HepG2 (cell line): ENCODE results near the gene ABCA2. TPM values are rescaled to one million over a fixed set of nuclear protein-coding genes. Genes with fewer than 3 reads are reported as not detected.

Experiments
- AHR ChIP-seq: IDR thresholded peaks from 2 replicates; pipeline ENCODE4 v1.6.1; 2018; ENCODE audit warnings: missing genetic modification reagents, missing compliant biosample characterization
- ARNT ChIP-seq: fragments of 450-650 bp; IDR thresholded peaks from 2 replicates; pipeline ENCODE4 v1.6.1; 2017
- CHD4 ChIP-seq: fragments of 200-600 bp; sonication (generic); IDR thresholded peaks from 2 replicates; pipeline ENCODE4 v1.7.0; 2017; ENCODE audit warnings: mild to moderate bottlenecking, low read length, borderline replicate concordance
- EEA1 ChIP-seq: sonication (generic); formaldehyde crosslinking; IDR thresholded peaks from 2 replicates; pipeline ENCODE4 v1.5.1; 2020; ENCODE audit warnings: mild to moderate bottlenecking, missing genetic modification reagents, borderline replicate concordance
- HMGXB4 ChIP-seq, 2 experiments: sonication (generic) in 1 of 2; formaldehyde crosslinking in 1 of 2; IDR thresholded peaks; 2 replicates each; pipeline versions ENCODE4 v1.4.0 to v1.6.1; 2018 to 2020; ENCODE audit warnings: missing genetic modification reagents in 2 of 2, borderline replicate concordance in 1 of 2, low read depth in 1 of 2, mild to moderate bottlenecking in 1 of 2, missing biosample characterization in 1 of 2
- HNF1B ChIP-seq: sonication (generic); formaldehyde crosslinking; IDR thresholded peaks from 2 replicates; pipeline ENCODE4 v1.5.1; 2020; ENCODE audit warnings: mild to moderate bottlenecking, moderate library complexity, missing genetic modification reagents
- POGZ ChIP-seq: sonication (generic); formaldehyde crosslinking; IDR thresholded peaks from 2 replicates; pipeline ENCODE4 v1.4.0; 2020; ENCODE audit warnings: mild to moderate bottlenecking, missing genetic modification reagents
- REPIN1 ChIP-seq: sonication (generic); formaldehyde crosslinking; IDR thresholded peaks from 2 replicates; pipeline ENCODE4 v1.8.0; 2022; ENCODE audit warnings: missing genetic modification reagents, low read depth, mild to moderate bottlenecking, borderline replicate concordance
- SIX4 ChIP-seq: sonication (generic); formaldehyde crosslinking; IDR thresholded peaks from 2 replicates; pipeline ENCODE4 v1.4.0; 2020; ENCODE audit warnings: missing genetic modification reagents
- ZBTB40 ChIP-seq, 2 experiments: fragments of 450-650 bp in 1 of 2; sonication (generic) in 1 of 2; formaldehyde crosslinking in 1 of 2; IDR thresholded peaks; 2 replicates each; pipeline versions ENCODE4 v1.6.1 to v1.8.0; 2016 to 2022; ENCODE audit warnings: antibody characterized with exemption in 1 of 2, mild to moderate bottlenecking in 1 of 2, missing genetic modification reagents in 1 of 2
- ZNF121 ChIP-seq: sonication (generic); formaldehyde crosslinking; IDR thresholded peaks from 2 replicates; pipeline ENCODE4 v1.5.0; 2020; ENCODE audit warnings: mild to moderate bottlenecking, missing genetic modification reagents
- ZNF263 ChIP-seq: sonication (generic); formaldehyde crosslinking; IDR thresholded peaks from 2 replicates; pipeline ENCODE4 v1.4.0; 2020; ENCODE audit warnings: missing genetic modification reagents
- ZNF672 ChIP-seq: sonication (generic); formaldehyde crosslinking; IDR thresholded peaks from 2 replicates; pipeline ENCODE4 v1.8.1; 2022; ENCODE audit warnings: missing genetic modification reagents
- ZNF891 ChIP-seq: sonication (generic); formaldehyde crosslinking; IDR thresholded peaks from 2 replicates; pipeline ENCODE4 v1.5.0; 2020; ENCODE audit warnings: mild to moderate bottlenecking, missing genetic modification reagents
- polyA plus RNA-seq, 8 experiments: library from polyadenylated mRNA; depleted of rRNA in 3 of 8; stranded (reverse) in 7 of 8; unstranded in 1 of 8; fragments of >200 nt; fragmentation: Illumina TruSeq in 4 of 8; extraction: Trizol in 4 of 8; gene quantifications; 2 replicates each; pipeline versions ENCODE4 v1.2.1 to v1.2.3, GENCODE V29; 2011 to 2016; ENCODE audit warnings: low read depth in 4 of 8, missing spikeins in 1 of 8, mixed read lengths in 1 of 8; ENCODE audit not compliant: insufficient read depth in 1 of 8
- total RNA-seq, 5 experiments: library from RNA; depleted of rRNA; stranded (reverse); fragments of >200 nt; fragmentation: Illumina TruSeq; extraction: Trizol; gene quantifications; 2 replicates each; pipeline ENCODE4 v1.2.3, GENCODE V29; 2016; ENCODE audit warnings: low read depth in 1 of 5

Gene ABCA2
- total and polyA plus RNA-seq, 2 of the 13 experiments (the other 11 are each of a cell fraction or from before 2014, with no cell fraction given) = 2.9 to 19.2 TPM

- TF ChIP-seq ZNF891 (CRISPR knock-in tag) = 0 out of 2 replicates have a peak, but pooled peaks have one; percentile 18
- TF ChIP-seq POGZ (CRISPR knock-in tag) = no peak
- TF ChIP-seq REPIN1 = no peak
- no peak for TF ChIP-seq ZNF121 (CRISPR knock-in tag)
- TF ChIP-seq HMGXB4 (CRISPR knock-in tag; IDR thresholded peaks at IDR 0.05; ENCODE audit: borderline replicate concordance in 1 of 2, low read depth in 1 of 2) = peak; percentile 51 to 53; a peak in 3 of 4 replicates
- TF ChIP-seq ZBTB40 (IDR thresholded peaks at IDR 0.05) = no peak
- peak; percentile 11; the same call in 1 of the 2 replicates for TF ChIP-seq ZBTB40 (CRISPR knock-in tag; IDR thresholded peaks at IDR 0.05)
- TF ChIP-seq ZNF672 (CRISPR knock-in tag) = no peak
- TF ChIP-seq ZNF263 (CRISPR knock-in tag) = 0 out of 2 replicates have a peak, but pooled peaks have one; percentile 16
- TF ChIP-seq SIX4 (CRISPR knock-in tag) = no peak
- TF ChIP-seq CHD4 = peak; percentile 96
- no peak for TF ChIP-seq EEA1 (CRISPR knock-in tag)
- no peak for TF ChIP-seq ARNT
- TF ChIP-seq HNF1B (CRISPR knock-in tag) = 0 out of 2 replicates have a peak, but pooled peaks have one; percentile 27
- TF ChIP-seq AHR (CRISPR knock-in tag) = 0 out of 2 replicates have a peak, but pooled peaks have one; percentile 13
These were observed 1.3 kb upstream of the ABCA2 start (continued) for GRCh38 chr9:137029058-137029936.
